ENCODE measurements around the gene GPAT3. TPM values are rescaled to one million over a fixed set of nuclear protein-coding genes. Genes with fewer than 3 reads are reported as not detected.
"Not testable (repeated sequence)": the region's sequence is repeated elsewhere in the genome, so short reads cannot be mapped to it uniquely, and the experiment has no call there.

Gene GPAT3
- total RNA-seq: 1 to 10 TPM; 4.1 to 5.0 TPM
- 9.0 to 74.7 reads per million in 2 donors for total RNA-seq

DNA sequence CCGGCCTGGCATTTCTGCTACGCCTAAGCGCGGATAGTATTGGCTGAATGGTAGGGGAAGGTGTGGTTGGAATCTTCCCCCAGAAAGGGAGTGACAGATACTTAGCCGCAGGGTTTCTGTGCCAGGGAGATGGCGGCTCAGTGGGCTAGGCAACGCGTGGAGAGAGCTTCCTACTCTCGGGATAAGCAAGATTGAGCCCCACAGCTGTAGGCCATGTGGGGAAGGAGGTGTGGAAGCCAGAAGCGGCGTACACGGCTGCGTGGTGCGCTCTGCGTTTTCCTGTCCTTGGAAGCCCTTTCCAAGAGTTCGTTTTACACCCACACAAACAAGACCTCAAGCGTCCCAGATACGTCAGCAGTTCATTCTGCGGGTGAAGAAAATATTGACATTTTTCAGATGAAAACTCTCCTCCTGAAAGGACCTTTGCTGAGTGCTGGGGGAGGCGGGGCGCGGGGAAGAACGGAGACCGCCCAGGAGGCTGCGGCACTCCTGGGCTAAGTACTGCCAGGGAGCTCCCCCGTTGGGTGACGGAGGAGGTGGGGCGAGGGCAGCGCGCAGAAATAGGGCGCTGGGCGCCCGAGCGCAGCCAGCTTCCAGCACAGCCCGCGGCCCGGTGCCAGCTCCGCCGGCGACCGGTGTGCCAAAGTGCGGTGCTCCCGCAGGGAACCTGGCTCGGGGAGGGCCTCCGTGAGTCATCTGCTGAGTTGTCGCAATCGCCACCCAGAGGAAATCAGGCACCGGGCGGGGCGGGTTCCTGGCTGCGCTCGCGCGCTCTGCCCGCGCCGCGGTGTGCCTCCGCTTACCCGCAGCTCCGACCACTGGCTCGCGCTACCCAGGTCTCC, at the start of gene GPAT3:
TSS of gene GPAT3 (plus strand) at position 589 of the 842 bp plus-strand sequence. CDS start 515 bp downstream, outside the sequence.
- Mint-ChIP-seq H3K27ac (peak within 1 kb of the TSS; percentile 92), H3K4me3 (peak within 1 kb of the TSS; percentile 99), H3K27me3 (peaks cover 9% of the 10 kb centered on the region), H3K4me1 (peaks cover 25% of the 10 kb centered on the region), H3K36me3 (ENCODE audit: low read depth) (peaks cover 2% of the 10 kb centered on the region)
- H3K9me3 ChIP-seq (ENCODE audit: control insufficient read depth, low read length, poor library complexity, severe bottlenecking): no peaks in the 10 kb centered on the region
- DNase-seq: peak; percentile 36 to 58 (median 51)
- ATAC-seq: peak; percentile 90

DNA sequence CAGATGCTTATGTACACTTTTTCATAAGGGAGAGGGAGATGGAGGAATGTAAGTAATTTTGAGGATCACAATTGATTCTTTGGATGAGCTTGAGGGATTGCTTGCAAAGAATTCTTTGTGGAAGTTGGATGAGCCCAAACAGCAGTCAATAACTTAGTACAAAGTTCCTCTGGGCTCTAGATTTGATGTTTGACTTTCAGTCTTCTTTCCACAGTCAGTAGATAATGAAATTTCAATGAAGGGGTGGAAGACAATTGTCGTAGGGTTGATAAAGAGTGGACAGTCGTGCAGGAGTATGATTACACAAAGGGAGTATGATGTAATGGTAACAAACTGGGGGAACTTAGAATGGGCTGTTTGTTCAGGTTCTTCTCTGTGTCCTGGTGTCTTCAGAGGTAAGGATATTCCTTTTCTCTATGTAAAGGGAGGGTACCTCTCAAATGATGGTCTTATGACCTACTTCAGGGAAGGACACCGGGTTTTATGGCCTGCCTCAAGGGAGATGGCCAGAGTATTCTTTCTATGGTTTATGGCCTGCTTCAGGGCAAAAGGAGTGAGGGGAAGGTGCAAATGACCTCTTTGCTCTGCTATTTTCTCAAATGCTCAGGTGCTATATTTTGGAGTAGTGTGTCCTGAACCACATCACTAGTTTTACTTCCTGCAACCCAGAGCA, 49.3 kb upstream of the GPAT3 start:
- no peak overlapping the region for H3K4me3 Mint-ChIP-seq
- no peak for DNase-seq
- H3K36me3 Mint-ChIP-seq (ENCODE audit: low read depth): no peaks in the 10 kb centered on the region
- no peaks in the 10 kb centered on the region for H3K9me3 ChIP-seq (ENCODE audit: control insufficient read depth, low read length, poor library complexity, severe bottlenecking)
- H3K27me3 Mint-ChIP-seq: no peaks in the 10 kb centered on the region
- ATAC-seq: no peak
- peak overlapping the region; percentile 67 for H3K27ac Mint-ChIP-seq
- H3K4me1 Mint-ChIP-seq: peaks cover 21% of the 10 kb centered on the region

DNA sequence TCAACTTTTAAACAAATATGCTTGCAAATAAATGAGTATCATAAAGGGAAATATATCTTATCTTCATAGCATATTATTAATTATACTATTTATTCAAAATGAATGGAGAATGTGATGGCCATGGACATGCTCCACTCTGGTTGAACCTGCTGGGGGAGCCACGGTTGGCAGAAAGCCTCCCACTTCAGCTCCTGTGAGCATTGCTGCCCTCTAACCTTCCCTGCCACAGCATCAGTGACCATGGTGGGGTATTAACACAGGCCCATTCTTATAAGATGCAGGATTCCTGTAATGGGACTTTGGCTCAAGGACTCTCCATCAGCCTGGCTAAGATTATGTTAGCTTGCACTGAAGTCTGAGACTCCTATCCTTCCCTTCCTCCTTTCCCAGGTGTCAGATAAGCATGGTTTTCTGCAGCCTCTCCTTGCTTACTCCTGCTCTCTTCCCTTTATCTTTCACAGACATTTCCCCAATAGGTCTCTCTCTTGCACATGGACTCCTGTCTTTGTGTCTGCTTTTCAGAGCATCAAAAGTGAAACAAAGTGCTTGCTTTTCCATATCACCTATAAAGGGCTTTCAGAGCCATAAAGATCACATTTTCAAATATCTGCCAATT, 46.1 kb upstream of the GPAT3 start:
- no peaks in the 10 kb centered on the region for H3K27me3 Mint-ChIP-seq
- no peak for DNase-seq
- H3K36me3 Mint-ChIP-seq (ENCODE audit: low read depth): no peaks in the 10 kb centered on the region
- no peak overlapping the region for H3K27ac Mint-ChIP-seq
- peaks cover 8% of the 10 kb centered on the region for H3K4me1 Mint-ChIP-seq
- ATAC-seq: no peak
- no peaks in the 10 kb centered on the region for H3K9me3 ChIP-seq (ENCODE audit: control insufficient read depth, low read length, poor library complexity, severe bottlenecking)
- H3K4me3 Mint-ChIP-seq: no peak overlapping the region

DNA sequence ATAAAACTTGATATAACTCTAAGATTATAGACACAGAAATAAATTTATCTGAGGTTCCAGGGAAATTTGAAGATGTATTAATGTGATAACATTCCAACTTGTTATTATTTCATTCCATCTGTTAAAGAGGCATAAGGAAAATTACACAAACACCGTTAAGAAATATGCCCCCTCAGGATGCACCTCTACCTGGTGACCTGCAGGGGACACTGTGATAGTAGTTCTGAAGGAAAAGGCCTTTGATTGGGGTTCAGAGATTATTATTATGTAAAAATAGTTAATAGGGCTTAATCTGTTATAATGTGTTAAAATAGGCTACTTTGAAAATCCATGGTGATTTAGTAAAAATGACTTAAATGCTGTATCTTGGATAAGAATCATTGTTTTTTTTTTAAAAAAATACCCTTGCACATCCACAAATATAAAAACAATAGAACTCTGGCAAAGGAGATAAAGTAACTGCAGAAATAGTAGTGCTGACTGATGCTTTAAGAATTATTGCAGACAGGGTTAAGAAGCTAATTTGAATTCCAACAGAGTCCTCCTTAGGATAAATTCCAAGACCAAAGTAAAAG, 44.9 kb upstream of the GPAT3 start:
- H3K9me3 ChIP-seq (ENCODE audit: control insufficient read depth, low read length, poor library complexity, severe bottlenecking): no peaks in the 10 kb centered on the region
- DNase-seq (no peak), ATAC-seq (peak; percentile 79)
- Mint-ChIP-seq H3K4me3 (no peak overlapping the region), H3K27ac (no peak overlapping the region), H3K4me1 (peaks cover 6% of the 10 kb centered on the region), H3K27me3 (no peaks in the 10 kb centered on the region), H3K36me3 (ENCODE audit: low read depth) (no peaks in the 10 kb centered on the region)

GRCh38 chr4:83496085-83496917, 39.6 kb upstream of the GPAT3 start:
- not testable (repeated sequence) for H3K36me3 Mint-ChIP-seq (ENCODE audit: low read depth); H3K4me1 Mint-ChIP-seq; H3K4me3 Mint-ChIP-seq; H3K27me3 Mint-ChIP-seq; H3K9me3 ChIP-seq (ENCODE audit: control insufficient read depth, low read length, poor library complexity, severe bottlenecking); DNase-seq; ATAC-seq; H3K27ac Mint-ChIP-seq

GRCh38 chr4:83498187-83498586, 37.7 kb upstream of the GPAT3 start:
- Mint-ChIP-seq H3K27me3 (peaks cover 4% of the 10 kb centered on the region), H3K27ac (peak overlapping the region; percentile 37), H3K36me3 (ENCODE audit: low read depth) (no peaks in the 10 kb centered on the region), H3K4me3 (no peak overlapping the region), H3K4me1 (peaks cover 2% of the 10 kb centered on the region)
- no peaks in the 10 kb centered on the region for H3K9me3 ChIP-seq (ENCODE audit: control insufficient read depth, low read length, poor library complexity, severe bottlenecking)
- ATAC-seq (no peak), DNase-seq (no peak)

GRCh38 chr4:83501671-83502070, 34.2 kb upstream of the GPAT3 start:
- not testable (repeated sequence) for ATAC-seq; H3K27ac Mint-ChIP-seq; H3K4me1 Mint-ChIP-seq; DNase-seq; H3K36me3 Mint-ChIP-seq (ENCODE audit: low read depth); H3K9me3 ChIP-seq (ENCODE audit: control insufficient read depth, low read length, poor library complexity, severe bottlenecking); H3K27me3 Mint-ChIP-seq; H3K4me3 Mint-ChIP-seq

- peak overlapping the region; percentile 0 for H3K27ac Mint-ChIP-seq
- peaks cover 8% of the 10 kb centered on the region for H3K4me1 Mint-ChIP-seq
- no peaks in the 10 kb centered on the region for H3K36me3 Mint-ChIP-seq (ENCODE audit: low read depth)
- ATAC-seq (peak; percentile 47), DNase-seq (no peak)
- H3K9me3 ChIP-seq (ENCODE audit: control insufficient read depth, low read length, poor library complexity, severe bottlenecking): no peaks in the 10 kb centered on the region
- peaks cover 4% of the 10 kb centered on the region for H3K27me3 Mint-ChIP-seq
- H3K4me3 Mint-ChIP-seq: no peak overlapping the region
Observed at GRCh38 chr4:83503974-83504373, 31.9 kb upstream of the GPAT3 start.

GRCh38 chr4:83504503-83504902, 31.4 kb upstream of the GPAT3 start:
- H3K27ac Mint-ChIP-seq: peak overlapping the region; percentile 0
- no peaks in the 10 kb centered on the region for H3K9me3 ChIP-seq (ENCODE audit: control insufficient read depth, low read length, poor library complexity, severe bottlenecking)
- DNase-seq (no peak), ATAC-seq (no peak)
- peaks cover 11% of the 10 kb centered on the region for H3K4me1 Mint-ChIP-seq
- peaks cover 4% of the 10 kb centered on the region for H3K27me3 Mint-ChIP-seq
- no peaks in the 10 kb centered on the region for H3K36me3 Mint-ChIP-seq (ENCODE audit: low read depth)
- H3K4me3 Mint-ChIP-seq: peak overlapping the region; percentile 22

GRCh38 chr4:83504996-83505395, 30.9 kb upstream of the GPAT3 start:
- Mint-ChIP-seq H3K4me1 (peaks cover 11% of the 10 kb centered on the region), H3K27ac (peak overlapping the region; percentile 0), H3K27me3 (peaks cover 2% of the 10 kb centered on the region), H3K36me3 (ENCODE audit: low read depth) (no peaks in the 10 kb centered on the region), H3K4me3 (no peak overlapping the region)
- H3K9me3 ChIP-seq (ENCODE audit: control insufficient read depth, low read length, poor library complexity, severe bottlenecking): no peaks in the 10 kb centered on the region
- DNase-seq (no peak), ATAC-seq (peak; percentile 21)

DNA sequence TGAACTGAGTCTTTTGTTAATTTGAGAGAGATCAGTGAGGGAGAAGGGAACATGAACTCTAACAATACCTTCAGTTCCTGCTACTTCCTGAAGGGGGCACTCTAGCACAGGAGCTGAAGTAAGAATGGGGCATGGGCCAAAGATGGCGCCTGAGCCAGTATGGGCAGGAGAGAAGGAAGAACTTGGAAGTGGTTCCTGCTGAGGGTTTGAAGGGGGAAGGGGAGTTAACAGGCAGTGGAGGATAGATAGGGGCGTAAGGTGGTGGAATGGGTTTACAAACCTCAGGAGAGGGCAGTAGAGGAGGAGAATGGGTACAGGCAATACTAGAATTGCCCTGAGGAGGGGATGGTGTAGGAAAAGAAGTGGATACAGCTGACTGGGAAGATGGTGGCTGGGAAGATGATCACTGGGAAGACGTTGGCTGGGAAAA, 26.7 kb upstream of the GPAT3 start:
- DNase-seq (peak; percentile 14 to 48 (median 14)), ATAC-seq (peak; percentile 60)
- peaks cover 11% of the 10 kb centered on the region for H3K4me1 Mint-ChIP-seq
- not testable (repeated sequence) for H3K4me3 Mint-ChIP-seq; H3K27me3 Mint-ChIP-seq; H3K36me3 Mint-ChIP-seq (ENCODE audit: low read depth); H3K9me3 ChIP-seq (ENCODE audit: control insufficient read depth, low read length, poor library complexity, severe bottlenecking)
- H3K27ac Mint-ChIP-seq: peak overlapping the region; percentile 51

- no peaks in the 10 kb centered on the region for H3K27me3 Mint-ChIP-seq
- H3K9me3 ChIP-seq (ENCODE audit: control insufficient read depth, low read length, poor library complexity, severe bottlenecking): no peaks in the 10 kb centered on the region
- no peak for ATAC-seq
- H3K4me3 Mint-ChIP-seq: no peak overlapping the region
- H3K36me3 Mint-ChIP-seq (ENCODE audit: low read depth): no peaks in the 10 kb centered on the region
- peaks cover 5% of the 10 kb centered on the region for H3K4me1 Mint-ChIP-seq
- no peak for DNase-seq
- H3K27ac Mint-ChIP-seq: no peak overlapping the region
Observed at GRCh38 chr4:83510442-83510841, 25.5 kb upstream of the GPAT3 start.
